ACC112 (cell line): ENCODE measurements around the gene ZG16B.

ENCODE experiments used
- H2AFZ ChIP-seq: fragments of 200-600 bp; sonication (generic); one replicate; pipeline ENCODE4 v1.6.0; 2017; ENCODE audit warnings: antibody characterized with exemption, low read length; ENCODE audit not compliant: unreplicated experiment
- H3K27ac ChIP-seq: fragments of 200-600 bp; sonication (generic); 2 replicates; pipeline ENCODE4 v1.5.1; 2014; ENCODE audit warnings: low read depth, mild to moderate bottlenecking, antibody characterized with exemption, low read length, moderate library complexity
- H3K27me3 ChIP-seq: fragments of 200-600 bp; sonication (generic); 2 replicates; pipeline ENCODE4 v1.6.1; 2014; ENCODE audit warnings: mild to moderate bottlenecking, antibody characterized with exemption, low read length, moderate library complexity, mixed read lengths; ENCODE audit not compliant: insufficient read depth
- H3K36me3 ChIP-seq: fragments of 200-600 bp; sonication (generic); 2 replicates; pipeline ENCODE4 v1.6.1; 2016; ENCODE audit warnings: mild to moderate bottlenecking, antibody characterized with exemption, low read length, moderate library complexity, mixed read lengths; ENCODE audit not compliant: insufficient read depth
- H3K4me1 ChIP-seq: fragments of 200-600 bp; sonication (generic); one replicate; pipeline ENCODE4 v1.6.1; 2016; ENCODE audit warnings: low read length, mixed read lengths; ENCODE audit not compliant: insufficient read depth, unreplicated experiment, control insufficient read depth
- H3K4me3 ChIP-seq: fragments of 200-600 bp; sonication (generic); 2 replicates; pipeline ENCODE4 v1.5.1; 2014; ENCODE audit warnings: mild to moderate bottlenecking, low read depth, low read length
- H3K79me2 ChIP-seq: fragments of 200-600 bp; sonication (generic); one replicate; pipeline ENCODE4 v1.6.0; 2016; ENCODE audit warnings: low read length; ENCODE audit not compliant: control insufficient read depth, unreplicated experiment, insufficient read depth

ZG16B gene

DNA sequence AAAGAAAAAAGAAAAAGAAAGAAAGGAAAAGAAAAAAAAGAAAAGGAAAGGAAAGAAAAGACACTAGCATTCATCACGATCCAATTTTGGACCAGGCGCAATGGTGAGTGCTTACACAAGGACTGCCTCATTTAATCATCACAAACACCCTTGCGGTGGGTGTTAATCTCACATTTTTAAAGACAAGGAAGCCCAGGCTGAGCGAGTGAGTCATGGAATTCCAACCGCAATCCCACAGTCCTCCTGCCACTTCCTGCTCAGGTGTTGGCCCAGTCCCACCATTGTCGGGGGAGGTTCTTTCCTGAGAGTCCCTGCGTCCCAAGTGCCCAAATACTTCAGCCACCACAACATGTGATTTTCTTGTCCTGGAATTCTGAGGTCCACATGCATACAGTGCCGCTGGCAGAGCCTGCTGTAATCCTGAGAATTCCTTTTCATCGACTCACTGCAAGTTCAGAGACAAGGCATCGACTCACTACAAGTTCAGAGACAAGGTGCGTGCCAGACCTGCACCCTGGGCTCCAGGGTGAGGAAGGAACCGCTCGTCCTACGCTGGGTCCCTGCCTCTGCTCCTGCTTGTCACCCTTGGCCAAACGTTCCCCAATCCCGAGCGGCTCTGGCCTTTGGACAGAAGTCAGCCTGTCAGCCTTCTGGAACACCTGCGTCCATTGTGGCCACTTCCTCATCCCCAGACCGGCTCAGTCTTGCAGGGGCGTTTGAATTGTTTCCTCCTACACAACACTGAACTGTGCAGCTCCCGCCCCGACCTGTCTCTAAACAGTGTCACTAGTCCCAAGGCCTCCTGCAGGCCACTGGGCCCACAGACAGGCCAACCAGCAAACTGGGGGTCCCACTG, 5.8 kb downstream of the ZG16B start:
- Histone ChIP-seq H3K27me3 (no peaks in the 10 kb centered on the region), H3K27ac (peak overlapping the region; percentile 42; the same call in 1 of the 2 replicates), H3K4me1 (peaks cover 13% of the 10 kb centered on the region), H3K36me3 (no peaks in the 10 kb centered on the region), H3K79me2 (no peaks in the 10 kb centered on the region), H3K4me3 (no peak overlapping the region), H2AFZ (no peak overlapping the region)

- no peaks in the 10 kb centered on the region for H3K36me3 ChIP-seq
- H3K4me3 ChIP-seq = no peak overlapping the region
- no peak overlapping the region for H2AFZ ChIP-seq
- H3K4me1 ChIP-seq = peaks cover 13% of the 10 kb centered on the region
- no peaks in the 10 kb centered on the region for H3K79me2 ChIP-seq
- H3K27me3 ChIP-seq = no peaks in the 10 kb centered on the region
- no peak overlapping the region for H3K27ac ChIP-seq
Observed at GRCh38 chr16:2836646-2837508, 6.8 kb downstream of the ZG16B start.

GRCh38 chr16:2838928-2839327, 8.8 kb downstream of the ZG16B start:
- Histone ChIP-seq H3K36me3 (no peaks in the 10 kb centered on the region), H2AFZ (no peak overlapping the region), H3K4me3 (no peak overlapping the region), H3K27ac (no peak overlapping the region), H3K27me3 (no peaks in the 10 kb centered on the region), H3K79me2 (no peaks in the 10 kb centered on the region), H3K4me1 (peaks cover 13% of the 10 kb centered on the region)

DNA sequence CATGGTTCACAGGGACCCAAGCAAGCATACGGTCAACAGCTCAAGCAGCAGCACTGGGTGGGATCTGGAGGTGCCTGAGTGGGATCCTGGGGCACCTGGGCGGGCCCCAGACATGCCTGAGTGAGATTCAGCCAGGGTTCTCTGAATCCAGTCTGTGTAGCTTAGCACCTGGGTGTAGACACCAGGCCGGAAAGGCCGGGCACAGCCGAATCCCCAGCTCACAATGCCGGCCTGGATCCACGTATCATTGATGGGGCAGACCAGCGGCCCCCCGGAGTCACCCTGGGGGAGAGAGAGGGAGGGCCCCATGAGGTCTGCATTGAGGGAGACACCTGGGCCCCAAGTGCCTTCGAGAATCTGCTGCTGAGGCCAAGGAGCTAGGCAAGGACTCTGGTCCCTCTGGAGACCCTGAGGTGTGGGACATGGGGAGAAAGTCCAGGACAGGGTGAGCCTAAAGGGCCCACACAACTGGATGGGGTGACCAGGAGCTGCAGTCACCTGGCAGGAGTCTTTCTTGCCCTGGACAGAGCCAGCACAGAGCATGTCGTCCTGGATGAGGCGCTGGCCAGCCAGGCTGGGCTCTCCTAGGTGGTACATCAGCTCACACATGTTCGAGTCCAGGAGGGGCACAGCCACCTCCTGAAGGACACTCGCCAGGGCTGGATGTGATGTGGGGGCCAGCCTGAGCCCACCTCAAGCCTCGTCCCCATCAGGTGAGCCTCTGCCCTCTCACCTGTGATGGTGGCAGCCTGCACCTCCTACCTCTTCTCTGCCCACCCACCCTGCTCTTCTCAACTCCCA, 9.7 kb downstream of the ZG16B start:
- Histone ChIP-seq H3K27me3 (no peaks in the 10 kb centered on the region), H3K27ac (no peak overlapping the region)

DNA sequence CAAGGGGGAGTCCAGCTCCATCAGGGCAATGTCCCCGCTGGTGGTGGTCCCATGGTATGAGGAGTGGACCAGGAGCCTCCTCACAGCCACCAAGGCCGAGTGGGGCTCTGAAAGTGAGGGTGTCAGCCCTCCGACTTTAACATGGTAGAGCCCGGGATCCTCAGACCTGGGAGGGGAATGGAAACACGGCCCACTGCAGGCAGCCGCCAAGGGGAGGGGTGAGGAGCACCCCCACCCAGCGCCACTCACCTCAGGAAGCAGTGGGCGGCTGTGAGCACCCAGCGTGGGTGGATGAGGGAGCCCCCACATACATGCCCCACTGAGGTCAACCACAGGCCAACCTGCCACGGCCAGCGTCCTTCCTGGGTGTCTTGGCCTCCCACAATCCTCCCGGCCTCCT, 10.8 kb downstream of the ZG16B start:
- no peak overlapping the region for H3K27ac ChIP-seq
- no peak overlapping the region for H3K4me3 ChIP-seq
- H2AFZ ChIP-seq = no peak overlapping the region
- H3K4me1 ChIP-seq = peaks cover 4% of the 10 kb centered on the region
- H3K27me3 ChIP-seq = no peaks in the 10 kb centered on the region
- H3K79me2 ChIP-seq = no peaks in the 10 kb centered on the region
- H3K36me3 ChIP-seq = no peaks in the 10 kb centered on the region

More for the DNA sequence above, 9.7 kb downstream of the ZG16B start:
- no peak overlapping the region for H3K4me3 ChIP-seq
- peaks cover 13% of the 10 kb centered on the region for H3K4me1 ChIP-seq
- no peaks in the 10 kb centered on the region for H3K36me3 ChIP-seq
- no peaks in the 10 kb centered on the region for H3K79me2 ChIP-seq
- no peak overlapping the region for H2AFZ ChIP-seq

- H3K4me3 ChIP-seq = no peak overlapping the region
- H3K79me2 ChIP-seq = no peaks in the 10 kb centered on the region
- H3K27ac ChIP-seq = no peak overlapping the region
Observed at GRCh38 chr16:2841606-2842339, 11.7 kb downstream of the ZG16B start.

DNA sequence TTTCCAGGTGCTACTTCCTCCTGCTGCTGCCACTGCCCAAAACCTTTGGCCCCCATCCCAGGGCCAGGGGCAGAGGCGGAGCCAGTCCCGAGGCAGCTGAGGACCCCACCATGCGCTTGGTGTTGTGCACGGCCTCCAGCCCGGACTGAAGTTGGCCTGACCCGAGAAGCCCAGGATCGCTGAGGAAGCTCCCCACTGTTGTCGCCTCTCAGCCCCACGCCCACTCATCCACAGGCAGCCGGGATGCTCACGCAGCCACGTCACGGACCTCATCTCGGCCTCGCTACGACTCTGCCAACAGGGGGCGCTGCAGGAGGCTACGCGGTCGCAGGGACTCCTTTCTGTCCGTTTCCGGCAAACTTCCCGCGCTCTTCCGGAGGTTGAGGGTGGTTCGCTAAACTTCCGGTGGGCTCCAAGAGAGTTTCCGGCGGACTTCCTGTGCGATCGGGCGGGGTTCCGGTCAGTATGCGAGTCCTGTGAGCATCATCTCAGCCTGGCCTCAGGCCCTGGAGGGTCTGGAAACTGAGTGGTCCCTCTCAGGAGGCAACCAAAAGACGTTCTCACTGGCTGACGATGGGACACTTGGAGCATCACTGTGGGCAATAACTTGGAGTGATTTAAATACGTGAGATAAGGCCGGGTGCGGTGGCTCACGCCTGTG, 12.4 kb downstream of the ZG16B start:
- no peaks in the 10 kb centered on the region for H3K79me2 ChIP-seq
- no peak overlapping the region for H3K27ac ChIP-seq
- H3K27me3 ChIP-seq = no peaks in the 10 kb centered on the region
- H3K4me3 ChIP-seq = no peak overlapping the region
- no peak overlapping the region for H2AFZ ChIP-seq
- H3K36me3 ChIP-seq = no peaks in the 10 kb centered on the region
- H3K4me1 ChIP-seq = no peaks in the 10 kb centered on the region

More at GRCh38 chr16:2841606-2842339, 11.7 kb downstream of the ZG16B start:
- Histone ChIP-seq H3K27me3 (no peaks in the 10 kb centered on the region), H2AFZ (no peak overlapping the region), H3K4me1 (no peaks in the 10 kb centered on the region), H3K36me3 (no peaks in the 10 kb centered on the region)

DNA sequence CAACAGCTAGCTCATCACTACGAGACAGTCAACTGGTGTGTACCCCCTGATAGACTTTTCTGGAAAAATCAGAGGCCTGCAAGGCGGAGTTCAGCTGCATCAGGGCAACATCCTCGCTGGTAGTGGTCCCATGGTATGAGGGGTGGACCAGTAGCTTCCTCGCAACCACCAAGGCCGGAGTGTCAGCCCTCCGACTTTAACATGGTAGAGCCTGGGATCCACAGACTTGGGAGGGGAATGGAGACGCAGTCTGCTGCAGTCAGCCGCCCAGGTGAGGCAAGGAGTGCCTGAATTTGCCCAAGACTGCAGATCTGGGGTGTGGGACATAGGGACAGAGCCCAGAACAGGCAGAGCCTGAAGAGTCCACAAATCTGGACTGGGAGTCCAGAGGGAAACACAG, 13.4 kb downstream of the ZG16B start:
- no peak overlapping the region for H2AFZ ChIP-seq
- no peak overlapping the region for H3K4me3 ChIP-seq
- H3K4me1 ChIP-seq = no peaks in the 10 kb centered on the region
- no peak overlapping the region for H3K27ac ChIP-seq
- H3K79me2 ChIP-seq = no peaks in the 10 kb centered on the region
- H3K36me3 ChIP-seq = no peaks in the 10 kb centered on the region
- H3K27me3 ChIP-seq = no peaks in the 10 kb centered on the region

GRCh38 chr16:2845116-2845515, 15.0 kb downstream of the ZG16B start:
- Histone ChIP-seq H3K36me3 (no peaks in the 10 kb centered on the region), H3K79me2 (no peaks in the 10 kb centered on the region), H3K4me3 (no peak overlapping the region), H2AFZ (no peak overlapping the region), H3K27me3 (0 out of 2 replicates have a peak, but pooled peaks cover 5% of the 10 kb centered on the region), H3K27ac (no peak overlapping the region), H3K4me1 (no peaks in the 10 kb centered on the region)
